Activated T-helper 1 cell treated with anti-CD3 and anti-CD28 coated beads, Interleukin-12 subunit alpha, Interleukin-12 subunit beta, Interleukin-2, Interleukin-4 antibody, amounts not matched to agents 30 ng/mL and 10 ng/mL and 1 ng/mL, durations not matched to agents 14 hours and 24 hours and 36 hours (primary cell): ENCODE measurements around the gene EPS15. TPM values are rescaled to one million over a fixed set of nuclear protein-coding genes. Genes with fewer than 3 reads are reported as not detected.

ENCODE experiments used
- DNase-seq: peaks from one replicate; pipeline ENCODE4 v3.0.0; 2021; ENCODE audit warnings: low spot score
- H3K27ac Mint-ChIP-seq: one replicate; pipeline ENCODE4 v1.8.0; 2021; ENCODE audit warnings: mild to moderate bottlenecking, mixed read lengths
- H3K27me3 Mint-ChIP-seq: one replicate; pipeline ENCODE4 v1.8.0; 2022; ENCODE audit warnings: mild to moderate bottlenecking, moderate library complexity, mixed read lengths; ENCODE audit not compliant: insufficient read depth
- H3K36me3 Mint-ChIP-seq: one replicate; pipeline ENCODE4 v1.8.0; 2021; ENCODE audit warnings: low read depth, mixed read lengths
- H3K4me1 Mint-ChIP-seq: one replicate; pipeline ENCODE4 v1.8.0; 2021; ENCODE audit warnings: low read depth, mixed read lengths
- H3K4me3 Mint-ChIP-seq: one replicate; pipeline ENCODE4 v1.8.0; 2021; ENCODE audit warnings: mild to moderate bottlenecking, moderate library complexity, mixed read lengths
- H3K9me3 Mint-ChIP-seq: one replicate; pipeline ENCODE4 v1.8.0; 2021; ENCODE audit warnings: mixed read lengths
- intact Hi-C: fragments of 100-400 bp; cut with micrococcal nuclease; formaldehyde crosslinking; loops from one replicate; pipeline ENCODE4 v1.15.1; 2024
- total RNA-seq: library from RNA; stranded (reverse); gene quantifications from 2 replicates; pipeline ENCODE4 v1.2.3, GENCODE V29; 2022

EPS15 gene
- total RNA-seq, 1 donor from 2014 or later: 55.5 TPM

GRCh38 chr1:51343624-51344023 is 175.4 kb downstream of the EPS15 start:
- no peak overlapping the region for H3K4me3 Mint-ChIP-seq
- intact Hi-C loops: loop anchor here (10.0 kb wide), 1 partner anchor 191 kb away; no protein-coding TSS in a partner anchor
- peaks cover 32% of the 10 kb centered on the region for H3K27me3 Mint-ChIP-seq
- no peaks in the 10 kb centered on the region for H3K9me3 Mint-ChIP-seq
- no peak overlapping the region for H3K27ac Mint-ChIP-seq
- H3K36me3 Mint-ChIP-seq: no peaks in the 10 kb centered on the region
- no peak for DNase-seq
- no peaks in the 10 kb centered on the region for H3K4me1 Mint-ChIP-seq

- H3K4me3 Mint-ChIP-seq: no peak overlapping the region
- no peak overlapping the region for H3K27ac Mint-ChIP-seq
- no peaks in the 10 kb centered on the region for H3K4me1 Mint-ChIP-seq
- peaks cover 32% of the 10 kb centered on the region for H3K27me3 Mint-ChIP-seq
- no peaks in the 10 kb centered on the region for H3K9me3 Mint-ChIP-seq
- intact Hi-C loops: loop anchor here (10.0 kb wide), 1 partner anchor 192 kb away; no protein-coding TSS in a partner anchor
- no peak for DNase-seq
- no peaks in the 10 kb centered on the region for H3K36me3 Mint-ChIP-seq
These were observed 176.4 kb downstream of the EPS15 start for GRCh38 chr1:51342591-51343206.

GRCh38 chr1:51341876-51342496 is 177.1 kb downstream of the EPS15 start:
- Mint-ChIP-seq H3K27ac (no peak overlapping the region), H3K4me3 (no peak overlapping the region), H3K27me3 (peaks cover 32% of the 10 kb centered on the region), H3K4me1 (no peaks in the 10 kb centered on the region), H3K36me3 (no peaks in the 10 kb centered on the region), H3K9me3 (no peaks in the 10 kb centered on the region)
- DNase-seq: no peak
- intact Hi-C loops: loop anchor here (10.0 kb wide), 1 partner anchor 193 kb away; no protein-coding TSS in a partner anchor

- Mint-ChIP-seq H3K27ac (no peak overlapping the region), H3K27me3 (peaks cover 19% of the 10 kb centered on the region), H3K36me3 (no peaks in the 10 kb centered on the region), H3K4me3 (no peak overlapping the region), H3K4me1 (no peaks in the 10 kb centered on the region), H3K9me3 (no peaks in the 10 kb centered on the region)
- intact Hi-C loops: loop anchor here (10.0 kb wide), 1 partner anchor 194 kb away; no protein-coding TSS in a partner anchor
- no peak for DNase-seq
These were observed 178.7 kb downstream of the EPS15 start for GRCh38 chr1:51340380-51340779.

GRCh38 chr1:51336711-51337110 is 182.4 kb downstream of the EPS15 start:
- H3K36me3 Mint-ChIP-seq: no peaks in the 10 kb centered on the region
- H3K9me3 Mint-ChIP-seq: no peaks in the 10 kb centered on the region
- peaks cover 2% of the 10 kb centered on the region for H3K27me3 Mint-ChIP-seq
- no peak overlapping the region for H3K4me3 Mint-ChIP-seq
- no peak overlapping the region for H3K27ac Mint-ChIP-seq
- intact Hi-C loops: no loop called here
- DNase-seq: no peak
- H3K4me1 Mint-ChIP-seq: no peaks in the 10 kb centered on the region

GRCh38 chr1:51336004-51336403 is 183.1 kb downstream of the EPS15 start:
- Mint-ChIP-seq H3K4me3 (no peak overlapping the region), H3K36me3 (no peaks in the 10 kb centered on the region), H3K27me3 (peaks cover 5% of the 10 kb centered on the region), H3K27ac (no peak overlapping the region), H3K9me3 (no peaks in the 10 kb centered on the region), H3K4me1 (peaks cover 4% of the 10 kb centered on the region)
- no peak for DNase-seq
- intact Hi-C loops: no loop called here

GRCh38 chr1:51331206-51332100 is 187.6 kb downstream of the EPS15 start:
- no peak overlapping the region for H3K27ac Mint-ChIP-seq
- H3K4me1 Mint-ChIP-seq: peaks cover 8% of the 10 kb centered on the region
- no peaks in the 10 kb centered on the region for H3K9me3 Mint-ChIP-seq
- no peak for DNase-seq
- H3K36me3 Mint-ChIP-seq: no peaks in the 10 kb centered on the region
- H3K27me3 Mint-ChIP-seq: peaks cover 25% of the 10 kb centered on the region
- intact Hi-C loops: no loop called here
- peak overlapping the region; percentile 79 for H3K4me3 Mint-ChIP-seq

- Mint-ChIP-seq H3K4me3 (peak within 1 kb of the TSS; percentile 79), H3K36me3 (no peaks in the 10 kb centered on the region), H3K9me3 (no peaks in the 10 kb centered on the region), H3K27me3 (peaks cover 29% of the 10 kb centered on the region), H3K27ac (no peak within 1 kb of the TSS), H3K4me1 (peaks cover 8% of the 10 kb centered on the region)
- intact Hi-C loops: no loop called here
- DNase-seq: no peak
These were observed 188.5 kb downstream of the EPS15 start, which contains the start of gene TTC39A for GRCh38 chr1:51330331-51331201. TTC39A (minus strand) TSS chr1:51330562; CDS start chr1:51330477, 85 bp downstream.

GRCh38 chr1:51329443-51330325 is 189.4 kb downstream of the EPS15 start:
- DNase-seq: no peak
- peak overlapping the region; percentile 30 for H3K4me3 Mint-ChIP-seq
- H3K27me3 Mint-ChIP-seq: peaks cover 29% of the 10 kb centered on the region
- no peaks in the 10 kb centered on the region for H3K36me3 Mint-ChIP-seq
- H3K27ac Mint-ChIP-seq: no peak overlapping the region
- H3K9me3 Mint-ChIP-seq: no peaks in the 10 kb centered on the region
- intact Hi-C loops: no loop called here
- peaks cover 8% of the 10 kb centered on the region for H3K4me1 Mint-ChIP-seq

- Mint-ChIP-seq H3K4me1 (peaks cover 8% of the 10 kb centered on the region), H3K4me3 (no peak overlapping the region), H3K27ac (no peak overlapping the region), H3K27me3 (peaks cover 29% of the 10 kb centered on the region), H3K9me3 (no peaks in the 10 kb centered on the region), H3K36me3 (no peaks in the 10 kb centered on the region)
- intact Hi-C loops: no loop called here
- DNase-seq: no peak
These were observed 190.1 kb downstream of the EPS15 start for GRCh38 chr1:51328926-51329325.

- Mint-ChIP-seq H3K27ac (no peak overlapping the region), H3K27me3 (peaks cover 29% of the 10 kb centered on the region), H3K9me3 (no peaks in the 10 kb centered on the region), H3K36me3 (no peaks in the 10 kb centered on the region), H3K4me3 (no peak overlapping the region), H3K4me1 (peaks cover 8% of the 10 kb centered on the region)
- intact Hi-C loops: no loop called here
- no peak for DNase-seq
These were observed 190.8 kb downstream of the EPS15 start for GRCh38 chr1:51328279-51328678.
